ENCODE measurements around the gene LTA.
A peak's percentile ranks its signal among the peaks of the same experiment; 100 is the strongest.

The LTA gene

GRCh38 chr6:31569861-31570536, 2.1 kb upstream of the LTA start:
- no peak for DNase-seq (ENCODE audit: low spot score)

GRCh38 chr6:31573239-31574105, 1.4 kb downstream of the LTA start:
- no peak for DNase-seq (ENCODE audit: low spot score)

GRCh38 chr6:31574106-31575061, 2.3 kb downstream of the LTA start:
- DNase-seq (ENCODE audit: low spot score) = no peak

- DNase-seq (ENCODE audit: low spot score) = no peak
These were observed 3.3 kb downstream of the LTA start, which contains the start of gene TNF for GRCh38 chr6:31575335-31575901. TNF (plus strand) TSS chr6:31575565; CDS start chr6:31575742, 177 bp downstream.

GRCh38 chr6:31575952-31576685, 4.0 kb downstream of the LTA start:
- no peak for DNase-seq (ENCODE audit: low spot score)

GRCh38 chr6:31576897-31577578, 4.9 kb downstream of the LTA start:
- DNase-seq (ENCODE audit: low spot score) = no peak

- DNase-seq (ENCODE audit: low spot score) = no peak
These were observed 5.5 kb downstream of the LTA start for GRCh38 chr6:31577579-31577966.

GRCh38 chr6:31578184-31579118, 6.4 kb downstream of the LTA start:
- no peak for DNase-seq (ENCODE audit: low spot score)

GRCh38 chr6:31579119-31579505, 7.0 kb downstream of the LTA start:
- DNase-seq (ENCODE audit: low spot score) = no peak

- DNase-seq (ENCODE audit: low spot score) = no peak
These were observed 7.7 kb downstream of the LTA start for GRCh38 chr6:31579546-31580437.

- no peak for DNase-seq (ENCODE audit: low spot score)
These were observed 8.3 kb downstream of the LTA start for GRCh38 chr6:31580438-31580740.

- DNase-seq (ENCODE audit: low spot score) = peak; percentile 92
These were observed 8.8 kb downstream of the LTA start for GRCh38 chr6:31580807-31581433.

- DNase-seq (ENCODE audit: low spot score) = no peak
These were observed 9.5 kb downstream of the LTA start for GRCh38 chr6:31581434-31582229.

GRCh38 chr6:31582230-31582643, 10.1 kb downstream of the LTA start, which contains the start of gene LTB:
LTB (minus strand) TSS chr6:31582424; CDS start chr6:31582417, 7 bp downstream.
- DNase-seq (ENCODE audit: low spot score) = no peak

GRCh38 chr6:31585491-31585890, 13.4 kb downstream of the LTA start:
- DNase-seq (ENCODE audit: low spot score) = no peak

- no peak for DNase-seq (ENCODE audit: low spot score)
These were observed 13.9 kb downstream of the LTA start, which contains the start of gene LST1 for GRCh38 chr6:31586008-31586407. LST1 (plus strand) TSS chr6:31586277; CDS start chr6:31587300, 1,023 bp downstream.
